ENCODE data around the gene EML6. TPM values are rescaled to one million over a fixed set of nuclear protein-coding genes. Genes with fewer than 3 reads are reported as not detected.

The EML6 gene
- total RNA-seq, 2 experiments from 2014 or later, result 1.2 to 1.7 TPM

DNA sequence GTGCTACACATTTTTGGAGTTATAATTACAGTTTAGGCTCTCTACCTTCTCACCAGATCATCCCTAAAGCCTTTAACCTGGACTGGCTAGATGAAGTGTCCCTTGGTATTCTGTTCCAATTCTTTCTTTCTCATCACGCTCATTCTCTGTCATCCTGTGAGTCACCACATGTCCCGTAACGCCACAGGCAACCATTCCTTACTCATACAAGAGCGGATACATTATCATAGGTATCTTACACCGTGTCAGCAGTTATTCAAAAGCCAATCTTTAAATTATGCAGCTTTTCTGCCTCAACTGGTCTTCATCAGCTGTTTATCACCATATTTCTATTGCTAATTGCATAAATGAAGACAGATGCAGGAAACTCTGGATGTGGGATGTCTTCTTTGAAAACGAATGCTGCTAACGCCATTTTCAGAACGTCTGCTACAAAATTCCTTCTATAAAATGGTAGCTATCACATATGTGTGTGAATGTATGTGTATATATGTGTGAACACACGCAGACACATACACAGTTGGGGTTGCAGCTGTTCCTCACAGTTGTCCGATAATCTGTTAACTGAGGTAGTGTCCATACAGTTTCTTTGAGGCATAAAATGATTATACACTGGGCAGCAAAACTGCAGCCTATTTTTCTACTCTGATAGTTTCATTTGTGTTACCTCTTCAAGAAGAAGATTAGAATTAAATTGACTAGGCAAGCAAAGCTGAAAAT is 47.9 kb downstream of the EML6 start:
- H3K4me1 Mint-ChIP-seq (ENCODE audit: low read depth), result peaks cover 19% of the 10 kb centered on the region
- ChIA-PET POLR2A (interaction anchor here (0.6 kb wide), 1 partner anchor 361 kb away, joined by 3 read pairs; no protein-coding TSS in a partner anchor), CTCF (no interaction called here)
- peaks cover 12% of the 10 kb centered on the region for H3K9me3 Mint-ChIP-seq
- intact Hi-C loops (cut with micrococcal nuclease), result no loop called here
- H3K27me3 Mint-ChIP-seq, result no peaks in the 10 kb centered on the region
- H3K27ac Mint-ChIP-seq, result no peak overlapping the region
- no peak for ATAC-seq
- no peak for DNase-seq
- TF ChIP-seq, protein P1, sequence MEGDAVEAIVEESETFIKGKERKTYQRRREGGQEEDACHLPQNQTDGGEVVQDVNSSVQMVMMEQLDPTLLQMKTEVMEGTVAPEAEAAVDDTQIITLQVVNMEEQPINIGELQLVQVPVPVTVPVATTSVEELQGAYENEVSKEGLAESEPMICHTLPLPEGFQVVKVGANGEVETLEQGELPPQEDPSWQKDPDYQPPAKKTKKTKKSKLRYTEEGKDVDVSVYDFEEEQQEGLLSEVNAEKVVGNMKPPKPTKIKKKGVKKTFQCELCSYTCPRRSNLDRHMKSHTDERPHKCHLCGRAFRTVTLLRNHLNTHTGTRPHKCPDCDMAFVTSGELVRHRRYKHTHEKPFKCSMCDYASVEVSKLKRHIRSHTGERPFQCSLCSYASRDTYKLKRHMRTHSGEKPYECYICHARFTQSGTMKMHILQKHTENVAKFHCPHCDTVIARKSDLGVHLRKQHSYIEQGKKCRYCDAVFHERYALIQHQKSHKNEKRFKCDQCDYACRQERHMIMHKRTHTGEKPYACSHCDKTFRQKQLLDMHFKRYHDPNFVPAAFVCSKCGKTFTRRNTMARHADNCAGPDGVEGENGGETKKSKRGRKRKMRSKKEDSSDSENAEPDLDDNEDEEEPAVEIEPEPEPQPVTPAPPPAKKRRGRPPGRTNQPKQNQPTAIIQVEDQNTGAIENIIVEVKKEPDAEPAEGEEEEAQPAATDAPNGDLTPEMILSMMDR (IDR thresholded peaks at IDR 0.05), result no peak
- H3K4me3 Mint-ChIP-seq, result no peak overlapping the region
- H3K36me3 Mint-ChIP-seq (ENCODE audit: low read depth), result peaks cover 2% of the 10 kb centered on the region

DNA sequence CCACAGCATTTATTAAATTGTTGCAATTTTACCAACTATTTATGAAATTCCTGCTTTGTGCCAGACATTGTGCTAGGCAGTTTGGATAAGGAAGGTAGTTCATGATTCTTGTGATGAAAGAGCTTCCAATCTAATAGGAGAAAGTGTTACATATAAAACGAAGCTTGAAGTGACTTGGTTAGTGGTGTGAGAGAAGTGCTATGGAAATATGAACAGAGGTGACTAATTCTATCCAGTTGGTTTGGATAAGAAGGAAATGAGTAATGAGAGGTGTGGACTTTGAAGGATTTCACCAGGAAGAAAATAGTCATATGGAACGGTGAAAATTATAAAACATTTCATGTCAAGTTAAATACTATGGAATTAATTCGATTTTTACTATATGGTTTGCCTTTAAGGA is 48.6 kb downstream of the EML6 start:
- ChIA-PET POLR2A (interaction anchor here (0.6 kb wide), 1 partner anchor 360 kb away, joined by 3 read pairs; no protein-coding TSS in a partner anchor), CTCF (interaction anchor here (0.8 kb wide), 1 partner anchor 82 kb away, joined by 3 read pairs; no protein-coding TSS in a partner anchor)
- peaks cover 15% of the 10 kb centered on the region for H3K9me3 Mint-ChIP-seq
- H3K4me1 Mint-ChIP-seq (ENCODE audit: low read depth), result peaks cover 17% of the 10 kb centered on the region
- ATAC-seq, result no peak
- H3K36me3 Mint-ChIP-seq (ENCODE audit: low read depth), result peaks cover 2% of the 10 kb centered on the region
- no peak overlapping the region for H3K27ac Mint-ChIP-seq
- intact Hi-C loops (cut with micrococcal nuclease), result no loop called here
- no peak overlapping the region for H3K4me3 Mint-ChIP-seq
- TF ChIP-seq, protein P1 (IDR thresholded peaks at IDR 0.05), result no peak
- DNase-seq, result no peak
- no peaks in the 10 kb centered on the region for H3K27me3 Mint-ChIP-seq

DNA sequence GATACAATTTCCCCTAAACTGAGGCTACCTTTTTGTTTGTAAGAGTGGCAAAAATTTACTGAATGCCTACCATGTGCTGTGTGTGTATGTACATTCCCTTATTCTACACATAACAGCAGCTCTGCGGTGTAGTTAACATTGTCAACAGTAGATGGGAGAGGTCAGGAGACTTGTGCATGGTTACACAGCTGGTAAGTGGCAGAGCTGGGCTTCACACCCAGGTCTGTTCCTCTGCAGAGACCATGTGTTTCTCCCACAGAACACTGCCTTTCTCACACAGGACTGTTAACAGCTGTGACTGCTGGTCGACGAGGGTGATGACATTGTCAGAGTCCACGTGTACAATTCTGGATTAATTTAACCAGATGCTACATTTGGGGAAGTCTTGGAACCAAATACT is 49.1 kb downstream of the EML6 start:
- Mint-ChIP-seq H3K4me1 (ENCODE audit: low read depth) (peaks cover 15% of the 10 kb centered on the region), H3K4me3 (no peak overlapping the region), H3K27me3 (no peaks in the 10 kb centered on the region), H3K36me3 (ENCODE audit: low read depth) (peaks cover 2% of the 10 kb centered on the region), H3K9me3 (peaks cover 15% of the 10 kb centered on the region), H3K27ac (no peak overlapping the region)
- no peak for DNase-seq
- no peak for ATAC-seq
- POLR2A ChIA-PET, result no interaction called here
- TF ChIP-seq, protein P1 (IDR thresholded peaks at IDR 0.05), result no peak
- CTCF ChIA-PET, result interaction anchor here (0.8 kb wide), 1 partner anchor 82 kb away, joined by 3 read pairs; no protein-coding TSS in a partner anchor
- intact Hi-C loops (cut with micrococcal nuclease), result no loop called here

DNA sequence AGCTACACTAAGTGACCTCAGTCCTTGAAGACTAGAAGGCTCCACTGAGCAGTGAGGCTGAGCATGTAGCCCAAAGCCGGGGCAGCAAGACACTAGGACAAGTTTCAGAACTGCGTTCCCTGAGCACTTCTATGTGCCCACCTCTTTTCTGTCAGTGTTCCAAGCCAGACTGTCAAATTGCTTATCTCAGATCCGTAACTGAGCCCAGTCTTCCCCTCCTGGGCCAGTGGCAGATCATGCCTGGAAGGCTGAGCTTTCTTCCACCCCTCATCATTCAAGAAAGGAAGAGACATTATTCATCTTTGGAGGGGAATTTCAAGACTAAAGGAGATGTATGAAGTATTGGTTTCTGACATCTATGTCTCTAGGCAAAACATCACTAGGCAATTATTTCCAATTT is 49.8 kb downstream of the EML6 start:
- TF ChIP-seq, protein P1 (IDR thresholded peaks at IDR 0.05), result no peak
- intact Hi-C loops (cut with micrococcal nuclease), result no loop called here
- Mint-ChIP-seq H3K4me3 (no peak overlapping the region), H3K27me3 (no peaks in the 10 kb centered on the region), H3K4me1 (ENCODE audit: low read depth) (peaks cover 8% of the 10 kb centered on the region), H3K36me3 (ENCODE audit: low read depth) (peaks cover 2% of the 10 kb centered on the region), H3K9me3 (peaks cover 15% of the 10 kb centered on the region), H3K27ac (no peak overlapping the region)
- ChIA-PET POLR2A (no interaction called here), CTCF (no interaction called here)
- no peak for ATAC-seq
- no peak for DNase-seq

DNA sequence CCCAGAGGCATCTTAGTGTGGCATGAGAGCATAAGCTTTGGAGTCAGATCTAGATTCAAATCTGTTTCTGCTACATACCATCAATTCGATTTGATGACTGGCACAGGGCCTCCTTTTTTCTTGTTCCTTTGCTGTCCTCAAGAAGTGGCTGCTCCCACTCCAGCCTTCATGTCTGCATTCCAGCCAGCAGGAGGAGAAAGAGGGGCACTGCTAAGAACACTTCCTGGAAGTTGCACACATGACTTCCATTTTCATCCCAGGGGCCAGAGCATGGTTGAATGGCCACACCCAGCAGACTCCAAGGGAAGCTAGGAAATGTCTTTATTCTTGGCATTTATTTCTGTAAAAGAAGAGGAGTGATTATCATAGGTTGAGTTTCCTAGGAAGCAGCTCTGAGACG is 50.4 kb downstream of the EML6 start:
- Mint-ChIP-seq H3K27ac (no peak overlapping the region), H3K4me3 (no peak overlapping the region), H3K36me3 (ENCODE audit: low read depth) (peaks cover 2% of the 10 kb centered on the region), H3K4me1 (ENCODE audit: low read depth) (peaks cover 5% of the 10 kb centered on the region), H3K27me3 (no peaks in the 10 kb centered on the region), H3K9me3 (peaks cover 15% of the 10 kb centered on the region)
- ChIA-PET CTCF (interaction anchor here (0.6 kb wide), 1 partner anchor 429 kb away, joined by 3 read pairs; no protein-coding TSS in a partner anchor), POLR2A (no interaction called here)
- DNase-seq (no peak), ATAC-seq (no peak)
- TF ChIP-seq, protein P1 (IDR thresholded peaks at IDR 0.05), result no peak
- intact Hi-C loops (cut with micrococcal nuclease), result no loop called here

Data from activated CD8-positive, alpha-beta T cell treated with anti-CD3 and anti-CD28 coated beads for 36 hours (primary cell).